Measurements from ENCODE around the gene NOP58.
A peak's percentile ranks its signal among the peaks of the same experiment; 100 is the strongest.

Gene NOP58

DNA sequence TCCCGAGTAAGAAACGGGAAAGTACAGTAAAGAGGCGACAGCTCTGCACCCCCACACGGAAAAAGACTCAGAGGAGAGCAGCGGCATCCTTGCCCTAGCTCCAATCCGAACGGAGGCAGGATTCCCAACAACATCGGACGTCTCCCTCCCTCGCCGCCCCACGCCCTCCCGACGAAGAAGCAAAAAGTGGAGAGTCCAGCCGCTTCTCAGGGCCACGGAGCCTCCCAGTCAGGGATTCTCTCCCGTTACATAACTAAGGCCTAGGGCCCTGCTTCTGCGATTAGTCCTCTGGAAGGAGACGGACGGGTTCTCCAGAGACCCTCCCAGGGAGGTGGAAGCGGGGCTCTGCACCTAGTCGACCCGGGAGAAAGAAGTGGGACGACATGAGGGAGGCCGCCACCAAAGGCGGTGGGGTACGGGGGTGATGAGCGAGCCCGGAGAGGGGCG, 27.8 kb upstream of the NOP58 start:
- ChIA-PET POLR2A (interaction anchor here (0.6 to 1.2 kb wide), 7 partner anchors 9 to 143 kb away, joined by 3 to 7 read pairs (median 4); partner anchors contain the start of gene NOP58), CTCF (interaction anchor here (0.7 kb wide), 1 partner anchor 377 kb away, joined by 3 read pairs; no protein-coding TSS in a partner anchor)
- Histone ChIP-seq H3K4me3 (ENCODE audit: low read depth, low read length) (peak overlapping the region; percentile 90), H3K27ac (ENCODE audit: extremely low read depth, low read depth, low read length) (peak overlapping the region; percentile 84), H3K36me3 (ENCODE audit: control insufficient read depth in 2 of 2, insufficient read depth in 1 of 2, low read length in 2 of 2) (peaks cover 0 to 7% of the 10 kb centered on the region in 2 experiments; a peak in 2 of 3 replicates), H3K4me1 (ENCODE audit: control insufficient read depth, insufficient read depth, low read length) (peaks cover 8% of the 10 kb centered on the region), H3K9me3 (ENCODE audit: control insufficient read depth, insufficient read depth, low read depth, low read length) (no peaks in the 10 kb centered on the region)
- TF ChIP-seq ZBTB10 (tag by site-specific recombination; IDR thresholded peaks at IDR 0.05) (peak; percentile 27; the same call in 1 of the 2 replicates), ZNF624 (tag by site-specific recombination; IDR thresholded peaks at IDR 0.05) (no peak), ZNF16 (tag by site-specific recombination; IDR thresholded peaks at IDR 0.05; ENCODE audit: low read depth) (no peak), ZNF660 (tag by site-specific recombination; IDR thresholded peaks at IDR 0.05) (no peak), ZNF530 (tag by site-specific recombination; IDR thresholded peaks at IDR 0.05; ENCODE audit: low read depth) (no peak), ATF2 (tag by site-specific recombination; IDR thresholded peaks at IDR 0.05; ENCODE audit: low read depth) (no peak), SCRT2 (tag by site-specific recombination; IDR thresholded peaks at IDR 0.05) (no peak), GLIS2 (tag by site-specific recombination; IDR thresholded peaks at IDR 0.05) (peak; percentile 33; the same call in 1 of the 2 replicates), PRDM10 (tag by site-specific recombination; IDR thresholded peaks at IDR 0.05) (peak; percentile 7; the same call in 1 of the 2 replicates), ZBTB20 (tag by site-specific recombination; IDR thresholded peaks at IDR 0.05) (peak; percentile 55; the same call in 1 of the 2 replicates), ZNF274 (IDR thresholded peaks at IDR 0.05; ENCODE audit: low read length) (no peak), ZNF274 (tag by site-specific recombination; IDR thresholded peaks at IDR 0.05; ENCODE audit: borderline replicate concordance) (no peak), WT1 (tag by site-specific recombination; IDR thresholded peaks at IDR 0.05) (no peak)
- TF ChIP-seq, protein P1, sequence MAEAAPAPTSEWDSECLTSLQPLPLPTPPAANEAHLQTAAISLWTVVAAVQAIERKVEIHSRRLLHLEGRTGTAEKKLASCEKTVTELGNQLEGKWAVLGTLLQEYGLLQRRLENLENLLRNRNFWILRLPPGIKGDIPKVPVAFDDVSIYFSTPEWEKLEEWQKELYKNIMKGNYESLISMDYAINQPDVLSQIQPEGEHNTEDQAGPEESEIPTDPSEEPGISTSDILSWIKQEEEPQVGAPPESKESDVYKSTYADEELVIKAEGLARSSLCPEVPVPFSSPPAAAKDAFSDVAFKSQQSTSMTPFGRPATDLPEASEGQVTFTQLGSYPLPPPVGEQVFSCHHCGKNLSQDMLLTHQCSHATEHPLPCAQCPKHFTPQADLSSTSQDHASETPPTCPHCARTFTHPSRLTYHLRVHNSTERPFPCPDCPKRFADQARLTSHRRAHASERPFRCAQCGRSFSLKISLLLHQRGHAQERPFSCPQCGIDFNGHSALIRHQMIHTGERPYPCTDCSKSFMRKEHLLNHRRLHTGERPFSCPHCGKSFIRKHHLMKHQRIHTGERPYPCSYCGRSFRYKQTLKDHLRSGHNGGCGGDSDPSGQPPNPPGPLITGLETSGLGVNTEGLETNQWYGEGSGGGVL (tag by site-specific recombination; IDR thresholded peaks at IDR 0.05), result peak; percentile 15; the same call in 1 of the 2 replicates

Data from HEK293 (cell line).